GM18502 (cell line): ENCODE measurements around the gene WDR53.
A peak's percentile ranks its signal among the peaks of the same experiment; 100 is the strongest.
"Not testable (repeated sequence)": the region's sequence is repeated elsewhere in the genome, so short reads cannot be mapped to it uniquely, and the experiment has no call there.

ENCODE experiments used
- ATAC-seq: cut with Tn5 transposase; IDR thresholded peaks from one replicate; pipeline ENCODE4 v1.9.1; 2021; ENCODE audit warnings: mild to moderate bottlenecking; ENCODE audit not compliant: unreplicated experiment, poor library complexity

Gene WDR53

DNA sequence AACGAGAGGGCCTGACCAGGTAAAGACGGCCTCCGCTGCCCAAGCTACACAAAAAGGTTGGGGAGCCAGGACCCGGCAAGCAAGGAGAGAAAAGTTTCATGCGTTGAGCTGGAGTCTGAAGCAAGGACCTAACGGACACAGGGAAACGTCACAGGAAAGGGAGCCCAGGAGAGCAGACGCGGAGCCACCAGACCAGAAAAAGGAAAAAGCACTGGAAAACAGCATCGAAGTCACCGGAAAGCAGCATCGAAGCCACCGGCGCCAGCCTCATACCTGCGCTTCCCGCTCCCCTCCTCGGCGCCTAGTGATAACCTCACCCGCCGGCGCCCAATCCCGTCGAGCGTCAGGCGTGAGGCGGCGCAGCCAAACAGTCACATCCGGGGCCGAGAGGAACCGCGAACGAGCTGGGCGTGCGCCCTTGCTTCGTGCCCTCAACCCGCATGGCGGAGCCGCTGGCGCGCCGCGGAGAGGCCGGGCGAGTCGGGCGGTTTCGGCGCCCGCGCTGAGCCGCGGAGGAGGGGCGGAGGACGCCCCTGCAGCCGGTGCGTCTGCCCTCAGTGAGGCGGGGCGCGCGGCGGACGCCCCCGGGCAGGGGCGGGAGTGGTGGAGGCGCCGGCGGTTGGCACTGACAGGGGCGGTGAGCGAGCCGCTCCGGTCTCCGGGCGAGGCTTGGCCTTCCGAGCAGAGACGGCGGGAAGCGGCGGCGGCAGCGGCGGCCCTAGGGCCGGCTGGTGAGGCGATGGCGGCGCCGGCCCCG is at the start of gene WDR53, which contains the start of gene FBXO45:
WDR53 (minus strand) TSS at position 309 of the 757 bp plus-strand sequence. CDS start 7,079 bp downstream, outside the sequence.
FBXO45 (plus strand) TSS at position 415 of the 757 bp plus-strand sequence; CDS start at position 740, 325 bp downstream.
- ATAC-seq: peak; percentile 93

DNA sequence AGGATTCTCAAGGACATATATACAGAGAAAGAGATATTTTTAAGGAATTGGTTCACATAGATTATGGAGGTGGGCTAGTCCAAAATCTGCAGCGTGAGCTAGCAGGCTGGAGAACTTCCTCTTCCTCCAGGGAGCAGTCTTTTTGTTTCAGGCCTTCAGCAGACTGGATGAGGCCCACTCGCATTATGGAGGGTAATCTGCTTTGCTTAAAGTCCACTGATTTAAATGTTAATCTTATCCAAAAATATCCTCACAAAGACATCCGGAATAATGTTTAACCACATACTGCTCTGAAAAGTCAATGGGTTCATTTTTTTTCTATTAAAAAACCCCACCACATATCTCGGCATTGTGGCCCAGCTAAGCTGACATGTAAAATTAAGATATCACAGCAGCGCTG is 48.9 kb upstream of the WDR53 start:
- ATAC-seq: no peak

DNA sequence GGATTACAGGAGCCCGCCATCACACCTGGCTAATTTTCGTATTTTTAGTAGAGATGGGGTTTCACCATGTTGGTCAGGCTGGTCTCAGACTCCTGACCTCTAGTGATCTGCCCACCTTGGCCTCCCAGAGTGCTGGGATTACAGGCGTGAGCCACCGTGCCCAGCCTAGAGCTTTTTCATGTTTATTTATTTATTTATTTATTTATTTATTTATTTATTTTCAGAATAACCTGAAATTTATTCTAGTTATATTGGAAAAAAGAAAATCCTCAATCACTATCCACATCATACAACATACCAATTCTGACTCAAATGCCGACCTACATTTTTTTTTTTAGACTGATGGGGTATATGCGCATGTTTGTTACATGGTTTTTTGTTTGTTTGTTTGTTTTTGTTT is 46.9 kb upstream of the WDR53 start:
- ATAC-seq: not testable (repeated sequence)

DNA sequence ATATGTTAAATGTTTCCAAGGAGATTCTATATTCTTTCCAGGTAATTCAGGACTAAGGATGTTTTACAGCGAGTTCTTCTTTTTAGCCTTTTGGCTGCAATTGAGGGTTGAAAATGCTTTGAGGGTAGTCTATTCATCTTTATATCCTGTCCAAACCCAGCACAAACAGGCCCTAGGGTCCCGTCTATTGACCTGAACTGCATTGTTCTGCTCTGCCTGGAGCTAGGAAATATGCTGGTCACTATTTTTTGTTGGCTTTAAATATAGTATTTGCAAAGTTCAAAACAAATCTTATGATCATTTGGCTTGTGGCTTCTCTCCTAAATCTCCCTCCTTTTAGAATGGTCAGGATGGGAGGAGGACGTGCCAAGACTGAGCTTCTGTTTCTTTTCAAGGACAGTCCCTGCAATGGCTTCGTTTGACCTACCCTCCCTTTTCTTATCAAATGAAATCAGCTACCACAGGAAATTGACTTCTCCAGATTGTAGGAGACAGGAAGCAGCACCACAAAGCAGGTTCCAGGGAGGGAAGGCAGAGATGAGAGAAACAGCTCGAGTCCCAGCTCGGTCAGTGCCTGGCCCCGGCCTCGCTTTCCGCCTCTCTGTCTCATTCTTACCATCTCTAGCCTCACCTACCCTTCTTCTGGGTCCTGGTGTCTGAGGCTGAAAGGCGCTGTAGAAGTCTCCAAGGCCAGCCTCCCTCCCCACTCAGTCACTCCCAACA is 43.6 kb upstream of the WDR53 start:
- ATAC-seq: no peak

DNA sequence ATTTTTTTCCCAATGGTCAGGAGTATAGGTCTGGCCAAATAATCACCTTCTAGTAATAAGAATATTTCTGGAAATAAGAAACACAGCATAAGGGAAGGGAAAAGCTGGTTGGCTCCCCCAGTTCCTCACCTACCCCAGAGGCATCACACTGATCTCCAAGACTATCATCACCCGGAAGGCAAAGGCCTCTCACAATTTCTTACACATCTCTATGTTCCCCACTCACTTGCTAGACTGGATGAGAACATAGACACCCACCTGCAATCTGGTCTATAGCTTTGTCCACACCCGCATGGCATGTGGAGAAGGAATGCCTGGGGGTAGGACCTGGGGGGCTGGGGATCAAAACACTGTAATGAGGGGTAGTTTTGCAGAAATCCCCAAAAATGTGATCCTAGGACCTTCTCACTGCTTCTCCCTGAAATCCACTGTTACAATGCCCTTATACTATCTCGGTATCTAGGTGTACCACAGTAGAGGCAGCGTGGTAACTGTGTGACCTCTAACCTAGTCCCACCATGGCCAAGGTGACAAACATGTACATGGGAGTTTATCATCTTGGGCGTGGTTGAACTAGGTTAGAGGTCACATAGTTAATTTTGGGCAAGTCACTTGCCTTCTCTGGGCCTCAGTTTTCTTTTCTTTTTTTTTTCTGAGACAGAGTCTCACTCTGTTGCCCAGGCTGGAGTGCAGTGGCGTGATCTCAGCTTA is 41.6 kb upstream of the WDR53 start:
- no peak for ATAC-seq

DNA sequence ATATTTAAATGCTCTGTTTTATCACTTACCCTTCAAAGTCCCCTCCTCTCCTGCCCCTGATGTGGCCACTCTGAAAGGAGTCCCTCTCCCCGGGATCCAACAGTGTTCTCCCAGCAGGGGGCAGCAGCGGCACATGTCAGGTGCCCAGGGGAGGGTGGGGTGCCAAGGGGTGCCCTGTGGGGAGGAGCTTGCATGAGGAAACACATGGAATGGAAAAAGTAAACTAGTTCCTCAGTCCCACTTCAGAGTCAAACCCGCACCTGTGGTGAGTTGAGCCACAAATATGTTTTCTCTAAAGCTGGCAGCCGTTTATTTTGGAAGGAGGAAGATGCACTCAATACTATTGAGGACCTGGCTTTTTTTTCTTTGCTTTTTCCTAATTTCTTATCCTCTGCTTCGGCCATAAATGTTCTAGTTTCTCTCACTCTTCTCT is 41.0 kb upstream of the WDR53 start:
- peak; percentile 82 for ATAC-seq

DNA sequence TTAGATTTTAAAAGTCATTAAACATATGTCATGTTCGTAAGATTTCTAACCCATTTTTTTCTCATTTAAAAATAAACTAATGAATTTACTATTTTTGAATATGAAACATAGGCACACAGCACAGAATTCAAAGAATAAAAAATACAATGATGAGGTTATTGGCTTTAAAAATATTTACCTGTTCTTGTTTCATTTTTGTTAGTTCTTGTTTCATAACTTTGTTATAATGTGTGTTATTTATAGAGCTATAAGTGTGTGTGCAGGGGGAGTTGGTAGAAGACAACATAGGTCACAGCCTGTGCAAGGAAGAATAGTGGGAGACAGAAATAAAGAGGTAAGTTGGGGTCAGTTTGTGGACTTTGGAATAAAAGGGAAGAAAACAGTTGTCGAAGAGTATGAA is 40.3 kb upstream of the WDR53 start:
- no peak for ATAC-seq

DNA sequence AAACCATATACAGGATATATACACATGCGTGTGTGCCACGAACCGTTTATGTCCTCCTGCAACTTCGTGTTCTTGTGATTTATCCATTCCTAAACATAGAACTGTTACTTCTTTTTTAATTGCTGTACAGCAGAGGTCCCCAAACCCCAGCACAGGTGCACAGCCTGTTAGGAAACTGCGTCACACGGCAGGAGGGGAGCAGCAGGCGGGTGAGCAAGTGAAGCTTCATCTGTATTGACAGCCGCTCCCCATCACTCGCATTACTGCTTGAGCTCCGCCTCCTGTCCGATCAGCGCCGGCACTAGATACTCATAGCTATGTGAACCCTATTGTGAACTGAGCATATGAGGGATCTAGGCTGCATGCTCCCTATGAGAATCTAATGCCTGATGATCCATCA is 36.2 kb upstream of the WDR53 start:
- ATAC-seq: no peak

DNA sequence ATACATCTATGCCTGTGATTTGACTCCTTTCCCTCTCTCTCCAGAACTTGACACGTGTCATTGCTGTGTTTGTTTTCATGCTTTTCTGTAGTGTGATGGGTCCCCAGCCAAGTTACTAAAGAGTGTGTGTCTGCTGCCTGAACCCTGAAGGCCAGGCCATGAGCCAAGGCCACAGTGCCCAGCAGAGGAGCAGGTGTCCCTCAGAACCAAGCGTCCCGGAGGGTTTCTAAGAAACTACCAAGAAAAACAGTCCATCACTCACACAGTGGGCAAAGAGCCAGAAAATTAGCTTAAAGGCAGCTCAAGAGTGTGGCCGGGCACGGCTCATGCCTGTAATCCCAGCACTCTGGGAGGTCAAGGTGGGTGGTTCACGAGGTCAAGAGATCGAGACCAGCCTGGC is 35.3 kb upstream of the WDR53 start:
- ATAC-seq: no peak

DNA sequence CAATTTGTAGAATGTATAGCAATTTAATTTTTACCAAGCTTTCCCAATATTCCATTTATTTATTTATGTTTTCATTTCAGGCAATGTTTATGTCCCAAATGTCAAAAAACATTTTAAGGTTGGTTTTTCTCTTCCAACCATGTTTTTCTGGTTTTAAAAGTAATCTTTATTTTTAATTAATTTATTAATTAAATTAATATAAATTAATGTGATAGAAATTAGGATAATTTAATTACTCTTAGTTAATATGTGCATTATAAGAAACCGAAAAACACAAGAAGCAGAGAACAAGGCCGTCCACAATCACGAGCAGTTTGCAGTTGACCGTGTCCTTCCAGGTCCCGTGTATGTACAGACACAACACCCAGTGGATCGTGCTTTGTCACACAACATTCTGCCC is 34.3 kb upstream of the WDR53 start:
- ATAC-seq: no peak

DNA sequence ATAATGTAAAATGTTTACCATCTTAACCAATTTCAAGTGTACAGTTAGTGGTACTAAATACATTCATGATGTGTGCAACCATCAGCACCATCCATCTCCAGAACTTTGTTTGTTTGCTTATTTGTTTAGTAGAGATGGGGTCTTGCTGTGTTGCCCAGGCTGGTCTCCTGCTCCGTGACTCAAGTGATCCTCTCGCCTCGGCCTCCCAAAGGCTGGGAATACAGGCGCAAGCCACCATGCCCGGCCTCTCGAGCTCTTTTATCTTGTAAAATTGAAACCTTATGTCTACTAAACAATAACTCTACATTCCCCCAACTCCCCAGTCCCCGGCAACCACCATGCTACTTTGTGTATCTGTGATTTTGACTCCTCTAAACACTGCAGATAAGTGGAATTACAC is 32.0 kb upstream of the WDR53 start:
- ATAC-seq: no peak

DNA sequence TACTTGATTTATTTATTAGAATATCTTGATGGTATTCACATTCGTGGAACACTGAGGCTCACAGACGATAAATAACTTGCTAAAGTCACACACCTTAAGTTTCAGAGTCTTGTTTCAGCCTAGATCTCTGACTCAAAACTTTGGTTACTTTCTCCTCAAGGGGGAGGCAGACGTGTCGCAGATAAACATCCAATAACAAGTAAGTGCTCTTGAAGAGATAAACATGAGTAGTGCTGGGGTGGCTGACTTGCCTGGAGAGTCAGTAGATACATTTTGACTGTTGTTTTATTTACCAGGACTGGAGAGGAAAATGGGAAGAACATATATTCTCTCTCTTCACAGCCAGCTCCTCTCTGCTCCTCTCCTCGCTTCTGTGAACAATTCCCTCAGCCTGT is 31.4 kb upstream of the WDR53 start:
- ATAC-seq: no peak

DNA sequence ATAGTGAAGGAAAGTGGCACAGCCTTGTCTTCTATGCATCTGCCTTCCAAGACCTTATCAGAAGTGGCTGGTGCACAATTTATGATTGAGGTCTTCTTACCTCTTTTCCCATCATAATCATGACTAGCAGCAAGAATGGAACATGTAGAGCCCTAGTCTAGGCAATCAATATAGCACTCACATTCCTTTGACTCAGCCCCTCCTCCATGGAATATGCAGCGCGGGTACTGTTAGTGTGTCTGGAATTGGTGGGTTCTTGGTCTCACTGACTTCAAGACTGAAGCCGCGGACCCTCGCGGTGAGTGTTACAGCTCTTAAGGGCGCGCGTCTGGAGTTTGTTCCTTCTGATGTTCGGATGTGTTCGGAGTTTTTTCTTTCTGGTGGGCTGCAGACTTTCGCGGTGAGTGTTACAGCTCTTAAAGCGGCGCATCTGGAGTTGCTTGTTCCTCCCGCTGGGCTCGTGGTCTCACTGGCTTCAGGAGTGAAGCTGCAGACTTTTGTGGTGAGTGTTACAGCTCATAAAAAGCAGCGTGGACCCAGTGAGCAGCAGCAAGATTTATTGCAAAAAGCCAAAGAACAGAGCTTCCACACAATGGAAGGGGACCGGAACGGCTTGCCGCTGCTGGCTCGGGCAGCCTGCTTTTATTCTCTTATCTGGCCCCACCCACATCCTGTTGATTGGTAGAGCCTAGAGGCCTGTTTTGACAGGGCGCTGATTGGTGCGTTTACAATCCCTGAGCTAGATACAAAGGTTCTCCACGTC is 29.8 kb upstream of the WDR53 start:
- not testable (repeated sequence) for ATAC-seq

DNA sequence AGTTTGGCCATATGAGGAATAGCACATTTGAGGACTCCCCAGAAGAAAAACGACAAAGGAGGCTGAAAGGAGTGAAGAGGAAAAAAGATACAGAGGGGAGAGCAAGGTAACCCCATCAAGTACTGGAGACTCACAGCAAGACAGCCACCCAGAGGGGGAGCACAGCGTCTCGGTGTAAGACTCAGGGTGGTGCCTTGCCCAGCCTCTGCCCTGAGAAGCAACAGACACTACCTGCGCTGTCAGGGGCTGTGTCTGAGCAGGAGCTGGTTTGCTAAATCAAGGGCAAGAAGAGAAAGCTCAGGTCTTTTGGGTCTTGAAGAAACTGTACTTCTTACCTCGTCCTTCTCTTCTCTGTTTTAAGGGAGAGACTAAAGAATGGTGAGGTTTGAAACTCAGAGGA is 28.0 kb upstream of the WDR53 start:
- no peak for ATAC-seq

DNA sequence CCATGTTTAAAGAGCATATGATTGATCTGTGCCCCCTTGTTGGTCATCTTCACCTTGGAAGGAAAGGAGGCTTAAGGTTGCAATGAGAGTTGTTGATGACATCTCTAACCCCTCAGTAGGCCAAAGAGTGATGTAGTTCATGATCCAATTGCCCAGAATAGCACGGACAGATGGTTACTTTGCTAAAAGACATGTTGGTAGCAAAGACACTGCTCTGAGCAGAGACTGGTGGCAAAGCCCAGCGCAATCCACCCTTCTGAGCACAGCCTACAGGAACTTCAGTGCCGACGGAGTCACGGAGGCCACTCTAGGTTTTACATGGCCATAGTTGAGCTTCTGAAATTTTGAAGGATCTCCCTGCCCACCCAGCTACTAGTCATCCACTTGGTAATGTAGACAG is 21.9 kb upstream of the WDR53 start:
- no peak for ATAC-seq

DNA sequence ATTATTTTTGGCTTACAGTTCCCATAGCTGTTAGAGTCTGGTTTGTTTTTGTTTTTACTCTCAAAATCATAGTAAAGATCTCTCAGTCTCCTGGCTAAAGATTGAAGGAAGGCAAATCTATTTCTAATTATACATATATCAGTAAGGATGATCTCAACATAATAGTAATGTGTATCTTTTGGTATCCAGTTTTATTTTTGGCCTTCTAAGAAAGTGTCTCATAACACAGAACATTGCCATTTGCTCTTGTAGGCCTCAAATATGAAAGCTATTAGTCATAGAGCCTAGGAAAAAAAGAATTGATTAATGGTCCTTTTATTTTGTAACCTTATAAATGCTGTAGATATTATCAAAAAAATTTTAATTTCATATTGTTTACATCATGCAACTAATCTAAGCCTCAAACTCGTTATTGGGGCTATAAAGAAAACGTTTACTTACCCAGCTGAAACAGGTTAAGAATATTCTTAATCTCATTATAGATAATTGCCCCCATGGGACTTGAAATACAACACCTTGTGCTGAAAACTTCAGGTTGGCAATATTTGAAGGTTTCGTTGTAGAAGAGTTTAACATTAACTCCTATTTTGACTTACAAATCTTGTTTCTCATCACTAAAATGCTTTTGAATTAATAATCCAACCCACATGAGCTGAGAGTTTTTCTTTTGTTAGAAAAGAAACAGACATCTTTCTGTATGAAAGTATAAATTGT is 16.8 kb upstream of the WDR53 start:
- no peak for ATAC-seq

DNA sequence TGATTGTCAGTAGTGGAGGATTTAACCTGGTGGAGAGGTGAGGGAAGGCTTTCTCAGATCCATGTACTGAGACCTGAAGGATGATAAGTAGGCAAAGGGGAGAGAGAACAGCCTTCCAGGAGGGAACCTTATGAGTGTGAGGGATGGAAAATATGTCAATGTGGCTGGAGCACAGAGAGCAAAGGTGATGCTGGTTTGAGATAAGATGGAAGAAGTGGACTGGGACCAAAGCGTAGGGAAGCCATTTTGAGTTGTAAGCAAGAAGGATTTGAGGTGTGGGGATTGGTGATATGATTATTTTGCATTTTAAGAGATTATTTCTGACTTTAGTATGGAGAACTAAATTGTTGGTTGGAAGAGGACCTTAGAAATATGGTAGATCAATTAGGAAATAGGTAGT is 4.0 kb upstream of the WDR53 start:
- no peak for ATAC-seq

DNA sequence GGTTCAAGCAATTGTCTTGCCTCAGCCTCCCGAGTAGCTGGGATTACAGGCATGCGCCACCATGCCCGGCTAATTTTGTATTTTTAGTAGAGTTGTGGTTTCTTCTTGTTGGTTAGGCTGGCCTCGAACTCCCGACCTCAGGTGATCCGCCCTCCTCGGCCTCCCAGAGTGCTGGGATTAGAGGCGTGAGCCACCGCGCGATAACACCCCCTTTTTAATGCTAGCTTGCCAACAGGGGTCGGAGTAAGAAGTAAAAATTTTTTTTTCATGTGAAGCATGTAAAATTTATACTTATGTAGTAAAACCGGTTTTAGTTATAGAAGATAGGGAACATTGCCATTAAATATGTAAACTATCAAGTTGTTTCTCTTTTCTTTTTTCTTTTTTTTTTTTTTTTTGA is 2.0 kb upstream of the WDR53 start:
- ATAC-seq: not testable (repeated sequence)

DNA sequence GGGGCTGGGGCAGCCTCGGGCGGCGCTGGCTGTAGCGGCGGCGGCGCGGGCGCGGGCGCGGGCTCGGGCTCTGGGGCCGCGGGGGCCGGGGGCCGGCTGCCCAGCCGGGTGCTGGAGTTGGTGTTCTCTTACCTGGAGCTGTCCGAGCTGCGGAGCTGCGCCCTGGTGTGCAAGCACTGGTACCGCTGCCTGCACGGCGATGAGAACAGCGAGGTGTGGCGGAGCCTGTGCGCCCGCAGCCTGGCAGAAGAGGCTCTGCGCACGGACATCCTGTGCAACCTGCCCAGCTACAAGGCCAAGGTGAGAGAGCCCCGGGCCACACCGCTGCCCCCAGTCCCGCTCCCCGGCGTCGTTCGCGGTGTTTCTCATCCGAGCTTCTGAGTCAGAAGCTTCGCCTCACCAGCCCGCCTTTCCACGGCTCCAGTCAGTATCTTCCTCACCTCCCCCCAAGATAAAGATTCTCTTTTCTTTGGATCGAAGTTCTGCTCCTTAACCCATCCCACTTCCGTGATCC is 706 bp upstream of the WDR53 start:
- peak; percentile 40 for ATAC-seq
